IMR-90 (cell line): Measurements from ENCODE around the gene PRR33. TPM values are rescaled to one million over a fixed set of nuclear protein-coding genes. Genes with fewer than 3 reads are reported as not detected.

Source experiments
- ATAC-seq: fragments of 200-7000 bp; cut with Tn5 transposase; 2 replicates; pipeline ENCODE4 v1.9.1; 2020; ENCODE audit warnings: low read depth, mild to moderate bottlenecking, moderate library complexity
- BruUV-seq: library from RNA; stranded (reverse); fragments of 400-500 nt; replicated peaks from 2 replicates; lab custom pipeline; 2021; lab: Mats Ljungman, UMichigan
- CTCF ChIA-PET: fragments of 300-600 bp; formaldehyde crosslinking; extraction: SDS; loops from one replicate; lab custom pipeline; 2021; ENCODE audit warnings: antibody characterized with exemption; lab: Yijun Ruan, JAX
- POLR2A ChIA-PET: fragments of 300-600 bp; sonication (Branson Sonifier 250); formaldehyde crosslinking; loops from one replicate; lab custom pipeline; 2022; ENCODE audit warnings: antibody characterized with exemption; ENCODE audit not compliant: unreplicated experiment; lab: Charles Lee
- DNase-seq: peaks from one replicate; pipeline ENCODE4 v3.0.0; 2013
- H2AFZ ChIP-seq: replicated peaks from 2 replicates; pipeline ENCODE3; 2013; ENCODE audit warnings: low read length, mild to moderate bottlenecking; ENCODE audit not compliant: poor library complexity
- H2AK5ac ChIP-seq: 2 replicates; pipeline ENCODE4 v1.6.1; 2013; ENCODE audit warnings: low read depth, low read length, inconsistent platforms
- H2AK9ac ChIP-seq: replicated peaks from 2 replicates; pipeline ENCODE3; 2013; ENCODE audit warnings: mild to moderate bottlenecking, low read depth, low read length, moderate library complexity; ENCODE audit not compliant: poor library complexity
- H2BK120ac ChIP-seq: 2 replicates; pipeline ENCODE4 v1.6.1; 2013; ENCODE audit warnings: low read depth, low read length, inconsistent platforms
- H2BK15ac ChIP-seq: 3 replicates; pipeline ENCODE4 v1.6.1; 2013; ENCODE audit warnings: low read depth, low read length, inconsistent platforms
- H2BK20ac ChIP-seq: 2 replicates; pipeline ENCODE4 v1.6.1; 2013; ENCODE audit warnings: low read depth, mild to moderate bottlenecking, inconsistent platforms, low read length, moderate library complexity
- H2BK5ac ChIP-seq: 2 replicates; pipeline ENCODE4 v1.6.1; 2013; ENCODE audit warnings: mild to moderate bottlenecking, low read depth, low read length, inconsistent platforms; ENCODE audit not compliant: poor library complexity, severe bottlenecking
- H3K14ac ChIP-seq: replicated peaks from 2 replicates; pipeline ENCODE4 v1.6.1; 2013; ENCODE audit warnings: low read depth, low read length, inconsistent platforms
- H3K18ac ChIP-seq: 2 replicates; pipeline ENCODE4 v1.6.1; 2013; ENCODE audit warnings: low read depth, low read length, control low read depth
- H3K23ac ChIP-seq: 2 replicates; pipeline ENCODE4 v1.6.1; 2013; ENCODE audit warnings: low read depth, low read length, inconsistent platforms
- H3K27ac ChIP-seq: 2 replicates; pipeline ENCODE4 v1.5.1; 2013; ENCODE audit warnings: mild to moderate bottlenecking, control low read depth, low read length; ENCODE audit not compliant: insufficient read depth
- H3K27me3 ChIP-seq: 2 replicates; pipeline ENCODE4 v1.6.1; 2013; ENCODE audit warnings: low read length; ENCODE audit not compliant: control insufficient read depth, insufficient read depth
- H3K36me3 ChIP-seq: 2 replicates; pipeline ENCODE4 v1.6.1; 2013; ENCODE audit warnings: low read length, mixed read lengths; ENCODE audit not compliant: control insufficient read depth, insufficient read depth
- H3K4ac ChIP-seq: 2 replicates; pipeline ENCODE4 v1.6.1; 2013; ENCODE audit warnings: low read depth, low read length, inconsistent platforms
- H3K4me1 ChIP-seq: 2 replicates; pipeline ENCODE4 v1.6.1; 2013; ENCODE audit warnings: low read length, mixed read lengths; ENCODE audit not compliant: control insufficient read depth, insufficient read depth
- H3K4me2 ChIP-seq: 2 replicates; pipeline ENCODE4 v1.6.1; 2013; ENCODE audit warnings: low read depth, mild to moderate bottlenecking, control low read depth, low read length, moderate library complexity
- H3K4me3 ChIP-seq: 2 replicates; pipeline ENCODE4 v1.5.1; 2013; ENCODE audit warnings: low read depth, mild to moderate bottlenecking, control low read depth, low read length, moderate library complexity; ENCODE audit not compliant: insufficient read depth
- H3K56ac ChIP-seq: 2 replicates; pipeline ENCODE4 v1.6.1; 2013; ENCODE audit warnings: low read length, inconsistent platforms; ENCODE audit not compliant: insufficient read depth; ENCODE audit errors: extremely low read depth
- H3K79me1 ChIP-seq, 2 experiments: 2 replicates each; pipeline ENCODE4 v1.6.1; 2013; ENCODE audit warnings: low read length in 2 of 2, inconsistent platforms in 1 of 2, low read depth in 1 of 2
- H3K9ac ChIP-seq: 2 replicates; pipeline ENCODE4 v1.6.1; 2013; ENCODE audit warnings: low read depth, low read length, control low read depth
- H3K9me1 ChIP-seq: 2 replicates; pipeline ENCODE4 v1.6.1; 2013; ENCODE audit warnings: low read length, inconsistent platforms; ENCODE audit not compliant: insufficient read depth
- H3K9me3 ChIP-seq: 2 replicates; pipeline ENCODE4 v1.6.1; 2013; ENCODE audit warnings: low read length; ENCODE audit not compliant: control insufficient read depth, insufficient read depth
- H4K20me1 ChIP-seq: 2 replicates; pipeline ENCODE4 v1.6.1; 2013; ENCODE audit warnings: low read length, inconsistent platforms; ENCODE audit not compliant: insufficient read depth
- H4K5ac ChIP-seq: 2 replicates; pipeline ENCODE4 v1.6.1; 2013; ENCODE audit warnings: mild to moderate bottlenecking, low read depth, low read length, control low read depth
- H4K8ac ChIP-seq, 2 experiments: 2 replicates each; pipeline ENCODE4 v1.6.1; 2013; ENCODE audit warnings: low read depth in 2 of 2, low read length in 2 of 2, control low read depth in 1 of 2, inconsistent platforms in 1 of 2
- H4K91ac ChIP-seq: 2 replicates; pipeline ENCODE4 v1.6.1; 2013; ENCODE audit warnings: low read depth, low read length, inconsistent platforms; ENCODE audit not compliant: insufficient read depth
- BHLHE40 ChIP-seq: fragments of 150-350 bp; IDR thresholded peaks from 2 replicates; pipeline ENCODE4 v1.6.1; 2016; ENCODE audit warnings: mild to moderate bottlenecking, low read depth, low read length
- CEBPB ChIP-seq: IDR thresholded peaks from 2 replicates; pipeline ENCODE4 v1.6.1; 2012; ENCODE audit warnings: low read depth, low read length, improper control_type of control experiment
- CHD1 ChIP-seq: IDR thresholded peaks from 2 replicates; pipeline ENCODE4 v1.6.1; 2012; ENCODE audit warnings: low read depth, low read length, improper control_type of control experiment
- FOS ChIP-seq: fragments of 150-350 bp; IDR thresholded peaks from 2 replicates; pipeline ENCODE4 v1.6.1; 2016; ENCODE audit warnings: low read depth, low read length
- MAFK ChIP-seq: IDR thresholded peaks from 2 replicates; pipeline ENCODE4 v1.6.1; 2012; ENCODE audit warnings: low read depth, low read length, improper control_type of control experiment
- MAZ ChIP-seq: IDR thresholded peaks from 2 replicates; pipeline ENCODE4 v1.6.1; 2012; ENCODE audit warnings: low read depth, mild to moderate bottlenecking, low read length, improper control_type of control experiment, moderate library complexity, borderline replicate concordance
- MXI1 ChIP-seq: IDR thresholded peaks from 2 replicates; pipeline ENCODE4 v1.6.1; 2012; ENCODE audit warnings: low read depth, mild to moderate bottlenecking, low read length, moderate library complexity, borderline replicate concordance
- NFE2L2 ChIP-seq: fragments of 150-350 bp; IDR thresholded peaks from 2 replicates; pipeline ENCODE4 v1.6.1; 2016; ENCODE audit warnings: low read depth, mild to moderate bottlenecking, low read length
- POLR2A ChIP-seq: IDR thresholded peaks from 2 replicates; pipeline ENCODE4 v1.6.1; 2012; ENCODE audit warnings: mild to moderate bottlenecking, low read depth, low read length
- SMC3 ChIP-seq: fragments of 150-350 bp; IDR thresholded peaks from 2 replicates; pipeline ENCODE4 v1.6.1; 2016; ENCODE audit warnings: low read depth, mild to moderate bottlenecking, antibody characterized with exemption, low read length, moderate library complexity
- WGBS, 2 experiments: methylation state at CpG; one replicate each; pipeline versions ENCODE4 v1.1.5 to v1.1.7; 2013; ENCODE audit warnings: missing lambda C conversion rate in 2 of 2; ENCODE audit not compliant: insufficient read length in 1 of 2; ENCODE audit errors: extremely low coverage in 2 of 2; 5-methylcytosine and 5-hydroxymethylcytosine counted together
- dilution Hi-C: fragments of 300-500 bp; cut with HindIII; formaldehyde crosslinking; loops from one replicate; pipeline ENCODE4 v1.14.3; 2018; ENCODE audit warnings: low sequenced_read_pairs; ENCODE audit not compliant: unreplicated experiment
- in situ Hi-C: fragments of 300-500 bp; cut with MboI; formaldehyde crosslinking; loops from 3 replicates; pipeline ENCODE4 v1.14.3; 2019; ENCODE audit warnings: low sequenced_read_pairs, inconsistent platforms, mixed read lengths
- intact Hi-C: fragments of 100-400 bp; cut with micrococcal nuclease; formaldehyde crosslinking; loops from 2 replicates; pipeline ENCODE4 v1.10.0; 2022
- polyA plus RNA-seq, 3 experiments: library from polyadenylated mRNA; depleted of rRNA; stranded (reverse); fragments of >200 nt; gene quantifications; 2 replicates each; pipeline ENCODE4 v1.2.3, GENCODE V29; 2012; ENCODE audit warnings: low replicate concordance in 1 of 3
- total RNA-seq: library from RNA; depleted of rRNA; stranded (reverse); fragments of >200 nt; gene quantifications from 2 replicates; pipeline ENCODE4 v1.2.3, GENCODE V29; 2012
- TF ChIP-seq, protein P1 (sequence below): fragments of 150-350 bp; IDR thresholded peaks from 2 replicates; pipeline ENCODE4 v1.6.1; 2017; ENCODE audit warnings: mild to moderate bottlenecking, antibody characterized with exemption, low read length, low read depth
- TF ChIP-seq, protein P2 (sequence below): conservative IDR thresholded peaks from 2 replicates; pipeline ENCODE4 v1.5.1; 2012; ENCODE audit warnings: mild to moderate bottlenecking, low read depth, low read length, improper control_type of control experiment

The PRR33 gene
- total and polyA plus RNA-seq, 2 of the 4 experiments (the other 2 are of a cell fraction): not detected

DNA sequence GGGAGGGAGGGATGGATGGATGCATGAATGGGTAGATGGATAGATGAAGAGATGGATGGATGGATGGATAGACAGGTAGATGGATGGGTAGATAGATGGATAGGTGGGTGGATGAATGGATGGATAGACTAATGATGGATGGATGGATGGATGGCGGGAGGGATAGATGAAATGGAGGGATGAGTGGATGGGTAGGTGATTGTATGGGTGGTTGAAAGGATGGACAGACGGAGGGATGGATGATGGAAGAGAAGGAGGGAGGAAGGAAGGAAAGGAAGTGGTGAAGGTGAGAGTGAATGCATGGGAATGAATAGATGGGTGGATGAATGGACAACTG lies 24.1 kb upstream of the PRR33 start:
- Histone ChIP-seq H2AK9ac (no peak overlapping the region), H2BK15ac (no peak overlapping the region), H2AK5ac (no peak overlapping the region), H4K5ac (no peak overlapping the region), H3K4me3 (no peak overlapping the region), H4K8ac (no peak overlapping the region), H2BK5ac (no peak overlapping the region), H3K56ac (no peak overlapping the region), H3K36me3 (no peaks in the 10 kb centered on the region), H2BK20ac (no peak overlapping the region), H3K23ac (no peak overlapping the region), H3K27ac (no peak overlapping the region), H3K9me1 (no peaks in the 10 kb centered on the region), H3K9me3 (no peaks in the 10 kb centered on the region), H3K4me2 (no peak overlapping the region), H3K79me1 (no peaks in the 10 kb centered on the region), H3K14ac (no peak overlapping the region), H2BK120ac (no peak overlapping the region), H4K20me1 (no peaks in the 10 kb centered on the region; the same call in 1 of the 2 replicates), H3K4me1 (no peaks in the 10 kb centered on the region), H3K9ac (no peak overlapping the region), H3K4ac (no peak overlapping the region), H2AFZ (no peak overlapping the region), H4K91ac (no peak overlapping the region), H3K27me3 (peaks cover 6% of the 10 kb centered on the region; the same call in 1 of the 2 replicates), H3K18ac (no peak overlapping the region)
- intact Hi-C loops (no loop called here), in situ Hi-C loops (no loop called here), dilution Hi-C loops (no loop called here)
- WGBS, 2 experiments: 85 to 100% methylated on average over 1 to 2 of the region's 2 CpGs
- POLR2A ChIA-PET: no interaction called here
- DNase-seq: no peak
- no TSS peak for BruUV-seq
- no peak for ATAC-seq
- CTCF ChIA-PET: no interaction called here
- TF ChIP-seq MXI1: no peak
- no peak for TF ChIP-seq POLR2A
- TF ChIP-seq SMC3: no peak
- TF ChIP-seq NFE2L2: no peak
- no peak for TF ChIP-seq BHLHE40
- TF ChIP-seq, protein P1, sequence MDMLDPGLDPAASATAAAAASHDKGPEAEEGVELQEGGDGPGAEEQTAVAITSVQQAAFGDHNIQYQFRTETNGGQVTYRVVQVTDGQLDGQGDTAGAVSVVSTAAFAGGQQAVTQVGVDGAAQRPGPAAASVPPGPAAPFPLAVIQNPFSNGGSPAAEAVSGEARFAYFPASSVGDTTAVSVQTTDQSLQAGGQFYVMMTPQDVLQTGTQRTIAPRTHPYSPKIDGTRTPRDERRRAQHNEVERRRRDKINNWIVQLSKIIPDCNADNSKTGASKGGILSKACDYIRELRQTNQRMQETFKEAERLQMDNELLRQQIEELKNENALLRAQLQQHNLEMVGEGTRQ: no peak
- TF ChIP-seq, protein P2, sequence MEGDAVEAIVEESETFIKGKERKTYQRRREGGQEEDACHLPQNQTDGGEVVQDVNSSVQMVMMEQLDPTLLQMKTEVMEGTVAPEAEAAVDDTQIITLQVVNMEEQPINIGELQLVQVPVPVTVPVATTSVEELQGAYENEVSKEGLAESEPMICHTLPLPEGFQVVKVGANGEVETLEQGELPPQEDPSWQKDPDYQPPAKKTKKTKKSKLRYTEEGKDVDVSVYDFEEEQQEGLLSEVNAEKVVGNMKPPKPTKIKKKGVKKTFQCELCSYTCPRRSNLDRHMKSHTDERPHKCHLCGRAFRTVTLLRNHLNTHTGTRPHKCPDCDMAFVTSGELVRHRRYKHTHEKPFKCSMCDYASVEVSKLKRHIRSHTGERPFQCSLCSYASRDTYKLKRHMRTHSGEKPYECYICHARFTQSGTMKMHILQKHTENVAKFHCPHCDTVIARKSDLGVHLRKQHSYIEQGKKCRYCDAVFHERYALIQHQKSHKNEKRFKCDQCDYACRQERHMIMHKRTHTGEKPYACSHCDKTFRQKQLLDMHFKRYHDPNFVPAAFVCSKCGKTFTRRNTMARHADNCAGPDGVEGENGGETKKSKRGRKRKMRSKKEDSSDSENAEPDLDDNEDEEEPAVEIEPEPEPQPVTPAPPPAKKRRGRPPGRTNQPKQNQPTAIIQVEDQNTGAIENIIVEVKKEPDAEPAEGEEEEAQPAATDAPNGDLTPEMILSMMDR: no peak
- no peak for TF ChIP-seq FOS
- TF ChIP-seq CEBPB: no peak
- TF ChIP-seq MAZ: no peak
- TF ChIP-seq MAFK: no peak
- TF ChIP-seq CHD1: no peak
